SK-N-SH (cell line): ENCODE results near the gene MUC20. TPM values are rescaled to one million over a fixed set of nuclear protein-coding genes. Genes with fewer than 3 reads are reported as not detected.

Experiments used
- CTCF ChIA-PET: fragments of 300-600, 350-600 bp; formaldehyde crosslinking; extraction: SDS; loops from one replicate; lab custom pipeline; 2021; lab: Yijun Ruan, JAX
- POLR2A ChIA-PET: fragments of 350-600 bp; sonication (Branson Sonifier 250); formaldehyde crosslinking; extraction: SDS; loops from one replicate; lab custom pipeline; 2020; ENCODE audit warnings: antibody characterized with exemption, inconsistent platforms; lab: Yijun Ruan, JAX
- DNase-seq: peaks from one replicate; pipeline ENCODE4 v3.0.0; 2012
- H2AFZ ChIP-seq: fragments of 200-600 bp; sonication (generic); 2 replicates; pipeline ENCODE4 v1.8.1; 2016; ENCODE audit warnings: antibody characterized with exemption, mild to moderate bottlenecking, low read depth
- H3F3A ChIP-seq: fragments of 200-600 bp; sonication (generic); replicated peaks from 2 replicates; pipeline ENCODE3; 2016; ENCODE audit warnings: antibody characterized with exemption, mild to moderate bottlenecking; ENCODE audit not compliant: insufficient read depth
- H3K27ac ChIP-seq, 2 experiments: fragments of 200-500 bp in 1 of 2; fragments of 200-600 bp in 1 of 2; sonication (Bioruptor generic) in 1 of 2; sonication (generic), shearing (Covaris generic) in 1 of 2; 2 replicates each; pipeline versions ENCODE4 v1.5.1 to v1.6.1; 2014 to 2016; ENCODE audit warnings: low read depth in 2 of 2, inconsistent platforms in 1 of 2, low read length in 1 of 2, mild to moderate bottlenecking in 1 of 2, mixed read lengths in 1 of 2
- H3K27me3 ChIP-seq: fragments of 200-600 bp; sonication (generic), shearing (Covaris generic); 2 replicates; pipeline ENCODE4 v1.6.1; 2016; ENCODE audit warnings: mixed run types; ENCODE audit not compliant: insufficient read depth
- H3K36me3 ChIP-seq, 2 experiments: fragments of 200-500 bp in 1 of 2; fragments of 200-600 bp in 1 of 2; sonication (Bioruptor generic) in 1 of 2; sonication (generic) in 1 of 2; replicated peaks in 1 of 2; 2 replicates each; pipeline versions ENCODE3 to v1.5.1; 2014 to 2016; ENCODE audit warnings: low read length in 1 of 2, mild to moderate bottlenecking in 1 of 2; ENCODE audit not compliant: insufficient read depth in 2 of 2, control insufficient read depth in 1 of 2
- H3K4me1 ChIP-seq, 2 experiments: fragments of 200-500 bp in 1 of 2; fragments of 200-600 bp in 1 of 2; sonication (Bioruptor generic) in 1 of 2; sonication (generic), shearing (Covaris generic) in 1 of 2; 2 replicates each; pipeline versions ENCODE4 v1.5.1 to v1.6.1; 2014 to 2016; ENCODE audit warnings: low read depth in 1 of 2, low read length in 1 of 2, mixed run types in 1 of 2; ENCODE audit not compliant: insufficient read depth in 2 of 2, control insufficient read depth in 1 of 2
- H3K4me2 ChIP-seq: fragments of 200-600 bp; sonication (generic), shearing (Covaris generic); 2 replicates; pipeline ENCODE4 v1.6.1; 2017; ENCODE audit warnings: mixed run types
- H3K4me3 ChIP-seq, 2 experiments: fragments of 200-500 bp in 1 of 2; fragments of 200-600 bp in 1 of 2; sonication (Bioruptor generic) in 1 of 2; sonication (generic), shearing (Covaris generic) in 1 of 2; 2 replicates each; pipeline versions ENCODE4 v1.5.1 to v1.8.1; 2014 to 2016; ENCODE audit warnings: low read depth in 2 of 2, inconsistent platforms in 1 of 2, low read length in 1 of 2, mild to moderate bottlenecking in 1 of 2, mixed read lengths in 1 of 2, moderate library complexity in 1 of 2
- H3K79me2 ChIP-seq: fragments of 200-600 bp; sonication (generic); 2 replicates; pipeline ENCODE4 v1.8.1; 2017; ENCODE audit warnings: mild to moderate bottlenecking; ENCODE audit not compliant: insufficient read depth
- H3K9ac ChIP-seq: fragments of 200-600 bp; sonication (generic); 2 replicates; pipeline ENCODE4 v1.6.1; 2017; ENCODE audit warnings: mixed run types
- H3K9me2 ChIP-seq: fragments of 200-600 bp; sonication (generic); 2 replicates; pipeline ENCODE4 v1.6.1; 2017; ENCODE audit warnings: mixed run types
- H3K9me3 ChIP-seq: fragments of 200-600 bp; sonication (generic); 2 replicates; pipeline ENCODE4 v1.6.1; 2017; ENCODE audit warnings: mixed run types, mild to moderate bottlenecking, moderate library complexity
- H4K20me1 ChIP-seq: fragments of 200-600 bp; sonication (generic); 2 replicates; pipeline ENCODE4 v1.6.1; 2017; ENCODE audit warnings: mild to moderate bottlenecking, mixed run types; ENCODE audit not compliant: insufficient read depth
- CHD2 ChIP-seq: fragments of 150-350 bp; IDR thresholded peaks from 2 replicates; pipeline ENCODE4 v1.6.1; 2018; ENCODE audit warnings: low read length; ENCODE audit not compliant: partially characterized antibody
- EP300 ChIP-seq, 2 experiments: IDR thresholded peaks; 2 replicates each; pipeline versions ENCODE4 v1.4.0 to v1.6.1; 2012; ENCODE audit warnings: borderline replicate concordance in 1 of 2, low read depth in 1 of 2, low read length in 1 of 2
- FOSL2 ChIP-seq: IDR thresholded peaks from 2 replicates; pipeline ENCODE4 v1.4.0; 2012; ENCODE audit warnings: low read depth, mild to moderate bottlenecking, moderate library complexity, borderline replicate concordance
- FOXJ3 ChIP-seq: sonication (generic); formaldehyde crosslinking; IDR thresholded peaks from 2 replicates; pipeline ENCODE4 v1.5.1; 2020; ENCODE audit warnings: mild to moderate bottlenecking, missing genetic modification reagents
- FOXM1 ChIP-seq: IDR thresholded peaks from 2 replicates; pipeline ENCODE4 v1.4.0; 2012; ENCODE audit warnings: low read depth, mild to moderate bottlenecking
- GABPA ChIP-seq: IDR thresholded peaks from 2 replicates; pipeline ENCODE4 v1.4.0; 2012; ENCODE audit warnings: low read depth, mild to moderate bottlenecking
- GATA2 ChIP-seq: sonication (generic); formaldehyde crosslinking; IDR thresholded peaks from 2 replicates; pipeline ENCODE4 v1.5.0; 2020; ENCODE audit warnings: mild to moderate bottlenecking, missing genetic modification reagents
- MEF2A ChIP-seq: IDR thresholded peaks from 2 replicates; pipeline ENCODE4 v1.4.0; 2012; ENCODE audit warnings: low read depth, borderline replicate concordance
- PBX3 ChIP-seq: IDR thresholded peaks from 2 replicates; pipeline ENCODE4; 2012
- POLR2AphosphoS5 ChIP-seq: IDR thresholded peaks from 2 replicates; pipeline ENCODE4 v1.6.1; 2012; ENCODE audit warnings: low read depth, low read length
- RCOR1 ChIP-seq: fragments of 150-350 bp; IDR thresholded peaks from 2 replicates; pipeline ENCODE4 v1.6.1; 2017; ENCODE audit warnings: antibody characterized with exemption, low read length
- REST ChIP-seq: IDR thresholded peaks from 2 replicates; pipeline ENCODE4 v1.6.1; 2012; ENCODE audit warnings: mild to moderate bottlenecking, low read depth, low read length, moderate library complexity
- SIN3A ChIP-seq: IDR thresholded peaks from 2 replicates; pipeline ENCODE4 v1.6.1; 2012; ENCODE audit warnings: low read depth, mild to moderate bottlenecking, low read length, moderate library complexity, borderline replicate concordance
- USF1 ChIP-seq: IDR thresholded peaks from 2 replicates; pipeline ENCODE4 v1.4.0; 2012; ENCODE audit warnings: low read depth, borderline replicate concordance
- ZBTB33 ChIP-seq: IDR thresholded peaks from 2 replicates; pipeline ENCODE4 v1.4.0; 2012; ENCODE audit warnings: low read depth, borderline replicate concordance
- WGBS: methylation state at CpG from one replicate; pipeline ENCODE4 v1.1.6; 2017; ENCODE audit warnings: low lambda C conversion rate; 5-methylcytosine and 5-hydroxymethylcytosine counted together
- polyA plus RNA-seq, 3 experiments: library from polyadenylated mRNA; depleted of rRNA; stranded (reverse); fragments of >200 nt; gene quantifications; 2 replicates each; pipeline ENCODE4 v1.2.3, GENCODE V29; 2012

MUC20 gene
- polyA plus RNA-seq, 1 of the 3 experiments (the other 2 are of a cell fraction), result 0.31 TPM

DNA sequence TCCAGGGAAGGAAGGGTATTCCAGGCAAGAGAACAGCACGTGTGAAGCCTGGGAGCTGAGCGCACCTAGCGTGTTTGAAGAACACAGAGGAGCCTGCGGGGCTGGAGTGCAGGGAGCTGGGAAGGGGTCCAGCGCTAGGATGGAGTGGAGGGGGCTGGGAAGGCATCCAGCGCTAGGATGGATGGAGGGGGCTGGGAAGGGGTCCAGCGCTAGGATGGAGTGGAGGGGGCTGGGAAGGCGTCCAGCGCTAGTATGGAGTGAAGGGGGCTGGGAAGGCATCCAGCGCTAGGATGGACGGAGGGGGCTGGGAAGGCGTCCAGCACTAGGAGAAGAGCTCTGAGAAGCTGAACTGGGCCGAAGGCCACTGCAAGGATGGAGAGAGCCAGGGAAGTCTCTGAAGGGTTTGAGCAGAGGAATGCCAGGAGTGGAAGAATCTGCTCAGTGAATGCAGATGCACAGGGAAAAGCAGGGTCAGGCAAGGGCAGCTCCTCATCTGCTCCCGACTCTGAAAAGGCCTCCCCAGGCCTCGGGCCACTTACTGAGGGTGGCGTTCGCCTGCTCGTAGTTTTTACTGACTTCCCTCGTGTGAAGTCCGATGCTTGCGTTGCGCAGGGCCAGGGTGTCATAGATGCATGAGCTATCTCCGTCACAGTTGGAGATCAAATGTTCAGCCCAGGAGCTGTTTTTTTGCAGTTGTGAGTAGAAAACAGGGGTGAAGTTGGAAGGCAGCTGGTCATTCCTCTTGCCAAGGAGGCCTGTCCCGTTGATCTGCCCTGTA, 39.8 kb downstream of the MUC20 start:
- no peaks in the 10 kb centered on the region for H4K20me1 ChIP-seq
- H3F3A ChIP-seq, result no peaks in the 10 kb centered on the region
- H3K4me2 ChIP-seq, result no peak overlapping the region
- no peak overlapping the region for H3K9ac ChIP-seq
- ChIA-PET POLR2A (no interaction called here), CTCF (no interaction called here)
- peaks cover 0 to 13% of the 10 kb centered on the region in 2 experiments; a peak in 1 of 4 replicates for H3K4me1 ChIP-seq
- no peaks in the 10 kb centered on the region for H3K9me3 ChIP-seq
- WGBS, result 72% methylated on average over 24 of the region's 24 CpGs
- H3K27me3 ChIP-seq, result peaks cover 46% of the 10 kb centered on the region
- no peak overlapping the region for H3K27ac ChIP-seq
- no peak for DNase-seq
- TF ChIP-seq FOXM1 (no peak), CHD2 (no peak), REST (no peak), GATA2 (CRISPR knock-in tag) (no peak), FOSL2 (no peak)
- H3K4me3 ChIP-seq, result no peak overlapping the region
- no peaks in the 10 kb centered on the region for H3K36me3 ChIP-seq
- H3K79me2 ChIP-seq, result no peaks in the 10 kb centered on the region
- H3K9me2 ChIP-seq, result no peaks in the 10 kb centered on the region
- no peak overlapping the region for H2AFZ ChIP-seq

- TF ChIP-seq USF1, result no peak
- TF ChIP-seq RCOR1, result no peak
- TF ChIP-seq POLR2AphosphoS5, result no peak
- no peak for TF ChIP-seq SIN3A
- no peak for TF ChIP-seq GABPA
- TF ChIP-seq EP300 (IDR thresholded peaks at IDR 0.05; ENCODE audit: borderline replicate concordance in 1 of 2, low read depth in 1 of 2, low read length in 1 of 2), result no peak
- no peak for TF ChIP-seq MEF2A
- no peak for TF ChIP-seq PBX3
- TF ChIP-seq ZBTB33, result no peak
- TF ChIP-seq FOSL2, result no peak
- TF ChIP-seq FOXJ3 (CRISPR knock-in tag), result no peak
- TF ChIP-seq, all 33 proteins: peak for 0
- Histone ChIP-seq H2AFZ (no peak overlapping the region), H3F3A (no peaks in the 10 kb centered on the region), H3K4me3 (no peak overlapping the region), H3K4me2 (no peak overlapping the region), H3K4me1 (peaks cover 0 to 13% of the 10 kb centered on the region in 2 experiments; a peak in 1 of 4 replicates), H3K9me3 (no peaks in the 10 kb centered on the region), H4K20me1 (no peaks in the 10 kb centered on the region), H3K27ac (no peak overlapping the region), H3K9me2 (no peaks in the 10 kb centered on the region), H3K27me3 (peaks cover 46% of the 10 kb centered on the region), H3K36me3 (no peaks in the 10 kb centered on the region), H3K9ac (no peak overlapping the region), H3K79me2 (no peaks in the 10 kb centered on the region)
- 72% methylated on average over 7 of the region's 10 CpGs for WGBS
- DNase-seq, result no peak
- POLR2A ChIA-PET, result no interaction called here
- CTCF ChIA-PET, result interaction anchor here (1.0 kb wide), 1 partner anchor 13 kb away, joined by 3 read pairs; no protein-coding TSS in a partner anchor
Observed at GRCh38 chr3:195761123-195761566, 40.4 kb downstream of the MUC20 start.
